Progenitor cell of endocrine pancreas (in vitro differentiated cells): ENCODE data around the gene STIMATE. TPM values are rescaled to one million over a fixed set of nuclear protein-coding genes. Genes with fewer than 3 reads are reported as not detected.

Source experiments
- DNase-seq: peaks from one replicate; pipeline ENCODE4 v3.0.0; 2021; ENCODE audit warnings: low spot score; ENCODE audit not compliant: unreplicated experiment
- H3K27ac Mint-ChIP-seq: 2 replicates; pipeline ENCODE4 v1.8.0; 2021; ENCODE audit warnings: mild to moderate bottlenecking, moderate library complexity, mixed read lengths
- H3K27me3 Mint-ChIP-seq: 2 replicates; pipeline ENCODE4 v1.8.0; 2021; ENCODE audit warnings: mixed read lengths
- H3K36me3 Mint-ChIP-seq: 2 replicates; pipeline ENCODE4 v1.8.0; 2022; ENCODE audit warnings: mixed read lengths; ENCODE audit not compliant: insufficient read depth
- H3K4me1 Mint-ChIP-seq: 2 replicates; pipeline ENCODE4 v1.8.0; 2021; ENCODE audit warnings: low read depth, mixed read lengths
- H3K4me3 Mint-ChIP-seq: 2 replicates; pipeline ENCODE4 v1.8.0; 2021; ENCODE audit warnings: low read depth, mild to moderate bottlenecking, moderate library complexity, mixed read lengths
- H3K9me3 Mint-ChIP-seq: 2 replicates; pipeline ENCODE4 v1.8.0; 2021; ENCODE audit warnings: low read depth, mixed read lengths
- CTCF ChIP-seq: fragments of 200-600 bp; sonication (generic); IDR thresholded peaks from one replicate; pipeline ENCODE4 v1.5.0; 2021; ENCODE audit warnings: antibody characterized with exemption, mild to moderate bottlenecking; ENCODE audit not compliant: unreplicated experiment
- total RNA-seq: library from RNA; stranded (reverse); gene quantifications from 2 replicates; pipeline ENCODE4 v1.2.1, GENCODE V29; 2021

STIMATE gene
- total RNA-seq, 1 donor from 2014 or later: 17.4 TPM

DNA sequence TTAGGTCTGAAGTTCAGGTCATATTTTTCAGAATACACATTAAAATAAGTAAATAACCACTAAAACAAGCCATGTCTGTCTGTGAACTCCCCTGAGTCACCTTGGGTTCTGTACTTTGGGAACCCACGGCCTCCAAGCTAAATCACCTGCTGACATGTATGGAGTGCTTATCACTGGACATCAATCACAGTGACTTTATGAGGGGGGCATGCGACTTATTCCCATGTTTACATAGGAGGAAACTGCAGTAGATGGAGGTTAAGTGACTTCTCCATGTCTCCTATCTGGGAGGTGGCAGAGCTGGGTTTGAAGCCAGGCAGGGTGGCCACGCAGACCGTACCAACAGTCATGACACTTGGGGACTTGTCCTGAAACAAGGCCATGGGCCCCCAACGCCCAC, 75.0 kb downstream of the STIMATE start:
- H3K4me1 Mint-ChIP-seq: peaks cover 8% of the 10 kb centered on the region
- no peak for TF ChIP-seq CTCF
- no peaks in the 10 kb centered on the region for H3K9me3 Mint-ChIP-seq
- DNase-seq: no peak
- H3K27ac Mint-ChIP-seq: no peak overlapping the region
- no peak overlapping the region for H3K4me3 Mint-ChIP-seq
- no peaks in the 10 kb centered on the region for H3K27me3 Mint-ChIP-seq
- H3K36me3 Mint-ChIP-seq: no peaks in the 10 kb centered on the region

GRCh38 chr3:52820736-52821135, 76.6 kb downstream of the STIMATE start:
- no peaks in the 10 kb centered on the region for H3K27me3 Mint-ChIP-seq
- H3K9me3 Mint-ChIP-seq: no peaks in the 10 kb centered on the region
- peaks cover 8% of the 10 kb centered on the region for H3K4me1 Mint-ChIP-seq
- peak; percentile 64 for TF ChIP-seq CTCF
- no peak overlapping the region for H3K27ac Mint-ChIP-seq
- no peaks in the 10 kb centered on the region for H3K36me3 Mint-ChIP-seq
- no peak for DNase-seq
- H3K4me3 Mint-ChIP-seq: no peak overlapping the region

DNA sequence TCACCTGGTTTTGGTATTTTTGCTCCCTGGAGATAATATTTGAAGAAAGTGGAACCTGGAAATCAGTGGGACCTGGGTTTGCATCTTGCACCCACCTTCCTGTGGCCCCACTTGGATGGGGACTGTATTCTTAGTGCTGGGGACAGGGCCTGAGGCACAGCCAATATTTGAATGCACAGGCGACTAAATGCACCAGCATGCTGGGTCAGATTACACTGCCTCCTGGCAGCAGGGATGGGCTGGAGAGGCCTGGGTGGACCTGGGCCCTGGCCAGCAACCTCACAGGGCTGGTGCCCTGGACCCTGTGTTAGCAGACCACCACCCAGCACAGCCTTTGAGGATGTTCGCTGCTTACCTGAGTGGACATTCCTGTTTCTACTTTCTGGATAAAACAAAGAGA, 77.4 kb downstream of the STIMATE start:
- no peak overlapping the region for H3K4me3 Mint-ChIP-seq
- no peaks in the 10 kb centered on the region for H3K9me3 Mint-ChIP-seq
- peaks cover 8% of the 10 kb centered on the region for H3K4me1 Mint-ChIP-seq
- peak overlapping the region; percentile 62 for H3K27ac Mint-ChIP-seq
- H3K27me3 Mint-ChIP-seq: no peaks in the 10 kb centered on the region
- no peak for DNase-seq
- no peak for TF ChIP-seq CTCF
- no peaks in the 10 kb centered on the region for H3K36me3 Mint-ChIP-seq

DNA sequence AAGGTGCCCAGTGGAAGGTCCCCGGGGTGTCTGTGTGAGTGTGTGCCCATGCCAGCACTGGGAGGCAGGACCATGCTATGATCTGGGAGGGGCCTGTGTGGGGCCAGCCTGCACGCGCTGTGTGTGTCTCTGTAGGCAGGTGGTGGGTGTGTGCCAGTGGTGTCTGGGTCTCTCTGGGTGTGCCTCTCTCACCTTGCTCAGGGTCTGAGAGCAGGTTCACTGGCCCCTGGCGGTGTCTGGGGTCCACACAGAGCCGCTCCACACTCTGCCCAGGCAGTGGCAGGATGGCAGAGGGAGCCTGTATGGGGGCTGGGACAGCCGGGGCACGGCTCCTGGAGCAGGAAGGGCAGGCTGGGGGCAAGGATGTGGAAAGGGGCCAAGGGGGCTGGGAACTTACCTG, 79.5 kb downstream of the STIMATE start:
- no peak for TF ChIP-seq CTCF
- Mint-ChIP-seq H3K27ac (no peak overlapping the region), H3K9me3 (no peaks in the 10 kb centered on the region), H3K4me1 (peaks cover 8% of the 10 kb centered on the region), H3K4me3 (no peak overlapping the region), H3K36me3 (no peaks in the 10 kb centered on the region), H3K27me3 (no peaks in the 10 kb centered on the region)
- no peak for DNase-seq

- no peak for DNase-seq
- Mint-ChIP-seq H3K36me3 (no peaks in the 10 kb centered on the region), H3K4me3 (no peak overlapping the region)
Observed at GRCh38 chr3:52817221-52817620, 80.1 kb downstream of the STIMATE start.

More at GRCh38 chr3:52817221-52817620, 80.1 kb downstream of the STIMATE start:
- no peaks in the 10 kb centered on the region for H3K9me3 Mint-ChIP-seq
- no peaks in the 10 kb centered on the region for H3K27me3 Mint-ChIP-seq
- H3K27ac Mint-ChIP-seq: no peak overlapping the region
- peaks cover 6% of the 10 kb centered on the region for H3K4me1 Mint-ChIP-seq
- TF ChIP-seq CTCF: no peak
